Astrocyte (in vitro differentiated cells and primary cell): Measurements from ENCODE around the gene LYRM4. TPM values are rescaled to one million over a fixed set of nuclear protein-coding genes. Genes with fewer than 3 reads are reported as not detected.

Experiments used
- DNase-seq: peaks from one replicate; pipeline ENCODE4 v3.0.0-alpha.2; 2010; ENCODE audit warnings: low read depth
- FAIRE-seq: peaks from 2 replicates; lab custom pipeline; 2011; peaks lifted over from hg19 to GRCh38; lab: Jason Lieb, UNC
- H2AFZ ChIP-seq: 2 replicates; pipeline ENCODE4 v1.6.0; 2012; ENCODE audit warnings: low read depth, low read length, inconsistent platforms
- H3K27ac ChIP-seq: 2 replicates; pipeline ENCODE4 v1.5.1; 2011; ENCODE audit warnings: low read depth, low read length, inconsistent platforms
- H3K27me3 ChIP-seq: 2 replicates; pipeline ENCODE4 v1.6.0; 2011; ENCODE audit warnings: low read length, inconsistent platforms; ENCODE audit not compliant: insufficient read depth
- H3K36me3 ChIP-seq: 2 replicates; pipeline ENCODE4 v1.5.1; 2011; ENCODE audit warnings: low read length, inconsistent platforms; ENCODE audit not compliant: insufficient read depth
- H3K4me1 ChIP-seq: 2 replicates; pipeline ENCODE4 v1.5.1; 2011; ENCODE audit warnings: low read length, inconsistent platforms; ENCODE audit not compliant: insufficient read depth
- H3K4me2 ChIP-seq: 2 replicates; pipeline ENCODE4 v1.6.0; 2012; ENCODE audit warnings: low read length, inconsistent platforms
- H3K4me3 ChIP-seq: 2 replicates; pipeline ENCODE4 v1.5.1; 2011; ENCODE audit warnings: low read depth, mild to moderate bottlenecking, low read length, inconsistent platforms; ENCODE audit not compliant: insufficient read depth
- H3K79me2 ChIP-seq: 2 replicates; pipeline ENCODE4 v1.6.0; 2012; ENCODE audit warnings: mild to moderate bottlenecking, low read length, inconsistent platforms; ENCODE audit not compliant: insufficient read depth
- H3K9ac ChIP-seq: 2 replicates; pipeline ENCODE4 v1.6.0; 2012; ENCODE audit warnings: mild to moderate bottlenecking, low read length, inconsistent platforms
- H3K9me3 ChIP-seq: 2 replicates; pipeline ENCODE4 v1.5.1; 2012; ENCODE audit warnings: low read depth, mild to moderate bottlenecking, low read length, inconsistent platforms; ENCODE audit not compliant: insufficient read depth
- H4K20me1 ChIP-seq: 2 replicates; pipeline ENCODE4 v1.6.0; 2012; ENCODE audit warnings: low read length, inconsistent platforms; ENCODE audit not compliant: insufficient read depth
- H3K27ac Mint-ChIP-seq: one replicate; pipeline ENCODE4 v1.8.0; 2021; ENCODE audit warnings: mild to moderate bottlenecking, mixed read lengths; ENCODE audit not compliant: unreplicated experiment
- H3K27me3 Mint-ChIP-seq: one replicate; pipeline ENCODE4 v1.8.0; 2021; ENCODE audit warnings: low read depth, mixed read lengths; ENCODE audit not compliant: unreplicated experiment
- H3K36me3 Mint-ChIP-seq: one replicate; pipeline ENCODE4 v1.8.0; 2021; ENCODE audit warnings: low read depth, mixed read lengths; ENCODE audit not compliant: unreplicated experiment
- H3K4me1 Mint-ChIP-seq: one replicate; pipeline ENCODE4 v1.8.0; 2021; ENCODE audit warnings: low read depth, mixed read lengths; ENCODE audit not compliant: unreplicated experiment
- H3K4me3 Mint-ChIP-seq: one replicate; pipeline ENCODE4 v1.8.0; 2021; ENCODE audit warnings: mild to moderate bottlenecking, moderate library complexity, mixed read lengths; ENCODE audit not compliant: unreplicated experiment
- H3K9me3 Mint-ChIP-seq: one replicate; pipeline ENCODE4 v1.8.0; 2021; ENCODE audit warnings: mild to moderate bottlenecking, mixed read lengths; ENCODE audit not compliant: unreplicated experiment
- CTCF ChIP-seq: IDR thresholded peaks from 2 replicates; pipeline ENCODE4 v1.5.1; 2011; ENCODE audit warnings: low read depth, mild to moderate bottlenecking, inconsistent platforms, low read length, moderate library complexity; ENCODE audit not compliant: insufficient read depth
- EZH2 ChIP-seq: IDR thresholded peaks from 2 replicates; pipeline ENCODE4 v1.6.1; 2012; ENCODE audit warnings: mild to moderate bottlenecking, low read length, inconsistent platforms; ENCODE audit not compliant: insufficient read depth
- total RNA-seq: library from RNA; stranded (reverse); gene quantifications from 2 replicates; pipeline ENCODE4 v1.2.1, GENCODE V29; 2021

Gene LYRM4
- total RNA-seq, 1 donor from 2014 or later: 39.1 TPM

- Mint-ChIP-seq H3K4me1 (peaks cover 11% of the 10 kb centered on the region), H3K27ac (no peak overlapping the region), H3K4me3 (no peak overlapping the region), H3K27me3 (peaks cover 32% of the 10 kb centered on the region), H3K9me3 (no peaks in the 10 kb centered on the region), H3K36me3 (no peaks in the 10 kb centered on the region)
- no peaks in the 10 kb centered on the region for H3K36me3 ChIP-seq
- H3K4me2 ChIP-seq: no peak overlapping the region
- H4K20me1 ChIP-seq: peaks cover 7% of the 10 kb centered on the region
- FAIRE-seq (no peak), DNase-seq (no peak)
- no peak overlapping the region for H3K9ac ChIP-seq
- H3K27ac ChIP-seq: no peak overlapping the region
- H3K4me3 ChIP-seq: no peak overlapping the region
- no peak for TF ChIP-seq EZH2
- no peak for TF ChIP-seq CTCF
- no peak overlapping the region for H2AFZ ChIP-seq
- H3K27me3 ChIP-seq: peaks cover 45% of the 10 kb centered on the region
- no peaks in the 10 kb centered on the region for H3K9me3 ChIP-seq
- H3K4me1 ChIP-seq: peaks cover 10% of the 10 kb centered on the region
- no peaks in the 10 kb centered on the region for H3K79me2 ChIP-seq
These were observed 169.3 kb downstream of the LYRM4 start for GRCh38 chr6:5091210-5092069.

- Histone ChIP-seq H3K4me1 (peaks cover 10% of the 10 kb centered on the region), H3K9me3 (no peaks in the 10 kb centered on the region), H3K36me3 (no peaks in the 10 kb centered on the region), H3K27ac (no peak overlapping the region), H4K20me1 (peaks cover 7% of the 10 kb centered on the region), H3K4me3 (no peak overlapping the region), H3K27me3 (peaks cover 51% of the 10 kb centered on the region), H3K9ac (no peak overlapping the region), H3K4me2 (no peak overlapping the region), H2AFZ (no peak overlapping the region), H3K79me2 (no peaks in the 10 kb centered on the region)
- DNase-seq (no peak), FAIRE-seq (no peak)
- peaks cover 11% of the 10 kb centered on the region for H3K4me1 Mint-ChIP-seq
- TF ChIP-seq EZH2 (no peak), CTCF (no peak)
- H3K27ac Mint-ChIP-seq: no peak overlapping the region
- no peaks in the 10 kb centered on the region for H3K9me3 Mint-ChIP-seq
- peaks cover 34% of the 10 kb centered on the region for H3K27me3 Mint-ChIP-seq
- H3K36me3 Mint-ChIP-seq: no peaks in the 10 kb centered on the region
- no peak overlapping the region for H3K4me3 Mint-ChIP-seq
These were observed 170.1 kb downstream of the LYRM4 start for GRCh38 chr6:5090603-5091002.
